ENCODE results near the gene PPP2R2C.

The PPP2R2C gene

DNA sequence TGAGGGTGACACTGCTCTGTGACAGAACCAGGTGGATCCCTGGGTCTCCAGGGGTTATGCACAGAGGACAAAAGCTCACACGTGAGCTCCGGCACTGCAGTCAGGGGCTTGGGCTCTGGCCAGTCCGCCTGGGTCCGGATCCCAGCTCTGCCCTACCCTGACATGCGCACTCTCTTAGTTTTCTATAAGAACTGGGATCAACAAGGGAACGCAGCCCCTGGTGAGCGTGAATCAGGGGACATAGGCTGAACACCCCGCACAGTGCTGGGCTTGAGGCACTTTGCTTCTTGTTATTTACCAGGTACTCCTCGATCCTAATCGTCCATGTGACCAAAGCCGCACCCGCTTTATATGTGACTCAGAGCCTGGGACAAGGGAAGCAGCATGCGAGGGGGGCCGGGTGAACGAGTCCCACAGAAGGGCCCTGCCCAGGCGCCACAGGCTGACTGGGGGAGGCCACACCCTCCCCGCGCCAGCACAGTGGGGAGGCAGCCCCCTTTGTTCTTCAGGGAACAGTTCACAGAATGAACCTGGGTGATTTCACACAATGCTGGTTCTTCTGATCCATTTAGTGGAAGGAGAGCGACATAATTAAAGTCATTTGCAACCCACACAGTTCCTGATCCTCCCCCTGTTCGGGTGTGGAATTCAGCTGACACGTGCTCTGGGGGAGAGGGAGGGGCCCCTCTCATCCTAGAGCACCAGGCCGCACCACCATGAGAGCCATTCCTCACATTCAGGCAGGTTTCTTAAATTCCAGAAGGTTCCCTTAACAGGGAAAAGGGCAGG, 147.2 kb downstream of the PPP2R2C start:
- DNase-seq: no peak

- no peak for DNase-seq
Observed at GRCh38 chr4:6324461-6324998, 147.9 kb downstream of the PPP2R2C start.

DNA sequence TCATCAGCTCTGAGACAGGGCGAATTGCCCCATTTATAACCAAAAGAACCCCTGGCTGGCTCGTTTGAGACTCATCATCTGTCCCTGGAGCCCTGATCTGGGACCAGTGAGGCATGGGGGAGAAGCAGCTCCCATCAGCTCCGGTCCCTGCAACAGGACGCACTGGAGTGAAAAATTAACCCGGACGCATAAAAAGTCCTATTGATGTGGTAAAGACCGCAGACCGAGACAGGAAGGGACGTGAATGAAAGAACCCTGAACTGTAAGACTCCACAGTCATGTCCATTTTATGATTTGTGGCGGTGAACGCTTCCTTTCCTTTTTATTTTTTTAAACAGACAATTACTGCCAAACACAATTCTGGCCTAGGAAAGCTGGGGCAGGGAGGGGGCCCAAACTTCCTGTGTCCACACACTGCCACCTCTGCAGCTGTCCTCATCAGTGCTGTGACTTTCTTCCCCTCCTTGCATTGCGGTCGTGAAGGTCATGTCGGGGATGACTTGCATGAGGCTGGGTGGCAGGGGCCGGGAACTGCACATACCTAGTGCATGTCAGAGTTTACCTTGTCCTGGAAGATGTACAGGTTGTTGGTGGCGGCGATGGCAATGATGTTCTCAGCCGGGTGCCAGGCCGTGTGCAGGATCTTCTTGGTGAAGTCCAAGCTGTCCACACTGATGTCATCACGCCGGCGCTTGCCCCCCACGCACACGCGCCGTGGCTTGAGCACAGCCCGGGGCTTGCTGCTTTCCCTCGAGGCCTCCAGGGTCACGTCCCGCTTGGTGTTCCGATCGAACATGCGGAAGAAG, 149.4 kb downstream of the PPP2R2C start:
- DNase-seq: no peak

- no peak for DNase-seq
Observed at GRCh38 chr4:6322067-6322760, 150.2 kb downstream of the PPP2R2C start.

DNA sequence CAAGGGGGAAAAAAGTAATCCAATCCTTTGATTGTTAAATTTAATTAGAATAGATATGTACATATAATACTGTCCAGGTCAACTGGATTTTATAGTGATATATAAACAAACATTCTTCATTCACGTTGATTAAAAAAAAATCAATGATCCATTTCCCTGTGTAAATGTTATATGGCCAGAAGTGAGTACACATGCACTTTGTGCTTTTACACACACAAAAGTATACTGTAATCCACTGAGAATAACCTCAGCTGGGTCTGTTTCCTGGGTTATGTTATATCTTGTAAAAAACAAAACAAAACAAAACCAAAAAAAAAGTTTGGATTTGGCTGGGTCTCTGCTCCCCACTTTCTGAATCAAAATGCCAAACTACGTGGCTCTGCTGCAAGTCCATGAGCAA, 151.1 kb downstream of the PPP2R2C start:
- no peak for DNase-seq

DNA sequence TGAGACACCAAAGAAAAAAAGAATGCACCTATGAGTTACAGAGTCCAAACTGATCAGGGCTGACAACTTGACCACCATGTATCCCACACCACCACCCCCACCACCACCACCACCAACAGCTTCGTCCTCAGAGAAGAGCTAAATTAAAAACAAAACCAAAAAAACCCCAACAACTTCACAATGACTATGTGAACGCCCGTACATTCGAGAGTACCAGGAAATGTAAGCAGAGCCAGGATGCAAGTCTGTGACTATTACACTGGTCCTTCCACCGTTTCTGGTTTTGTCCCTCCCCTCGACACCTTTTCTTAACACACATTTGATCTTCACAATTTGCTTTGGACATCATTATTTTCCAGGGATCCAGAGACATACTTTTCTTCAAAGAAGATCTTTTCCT, 151.8 kb downstream of the PPP2R2C start:
- no peak for DNase-seq

DNA sequence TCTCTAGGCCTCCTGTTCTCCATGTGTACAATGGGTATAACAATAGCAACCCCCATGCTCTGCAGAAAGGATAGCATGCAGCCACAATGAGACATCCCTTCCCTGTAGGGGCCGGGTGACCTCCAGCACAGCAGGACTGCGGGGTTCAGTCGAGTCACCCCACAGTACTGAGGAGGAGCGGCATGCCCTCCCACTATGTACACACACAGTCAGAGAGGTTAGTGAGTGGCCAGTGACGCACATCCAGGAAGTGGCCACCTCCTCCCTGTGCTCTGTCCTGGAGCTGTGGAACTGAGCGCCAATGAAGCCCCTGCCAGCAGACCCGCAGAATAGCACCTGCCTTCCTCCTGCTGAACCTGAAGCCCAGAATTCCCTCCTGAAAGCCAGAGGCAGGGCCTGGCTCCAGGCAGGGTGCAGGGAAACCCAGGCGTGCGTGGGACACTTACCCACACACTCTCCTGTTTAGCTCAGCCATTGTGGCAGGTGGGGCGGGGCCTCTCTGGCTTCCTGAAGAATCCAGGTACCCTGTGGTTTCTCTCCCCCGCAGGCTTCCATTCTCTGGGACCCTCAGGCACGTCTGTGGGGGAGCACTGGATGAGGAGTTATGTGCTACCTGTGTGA, 152.8 kb downstream of the PPP2R2C start:
- no peak for DNase-seq

- no peak for DNase-seq
Observed at GRCh38 chr4:6318206-6318605, 154.2 kb downstream of the PPP2R2C start.

DNA sequence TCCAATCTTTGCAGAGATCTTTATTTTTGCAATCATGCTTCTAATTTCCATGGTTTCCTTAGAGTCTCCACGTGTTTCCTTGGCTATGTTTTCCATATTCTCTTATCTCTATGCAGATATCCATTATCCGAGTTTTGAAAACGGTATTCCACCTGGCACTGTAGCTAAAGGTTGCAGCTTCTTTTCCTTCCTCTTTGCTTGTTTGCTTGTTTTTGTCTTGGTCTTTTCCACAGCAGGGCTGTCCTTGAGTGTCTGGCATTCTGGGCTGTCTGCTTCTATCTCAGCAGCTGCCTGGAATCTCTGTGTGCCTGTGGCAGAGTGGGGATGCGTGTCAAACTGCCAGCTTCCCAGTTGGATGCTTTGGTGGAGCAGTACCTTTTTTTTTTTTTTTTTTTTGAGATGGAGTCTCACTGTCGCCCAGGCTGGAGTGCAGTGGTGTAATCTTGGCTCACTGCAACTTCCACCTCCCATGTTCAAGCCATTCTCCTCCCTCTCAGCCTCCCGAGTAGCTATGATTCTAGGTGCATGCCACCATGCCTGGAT, 155.9 kb downstream of the PPP2R2C start:
- DNase-seq: no peak

DNA sequence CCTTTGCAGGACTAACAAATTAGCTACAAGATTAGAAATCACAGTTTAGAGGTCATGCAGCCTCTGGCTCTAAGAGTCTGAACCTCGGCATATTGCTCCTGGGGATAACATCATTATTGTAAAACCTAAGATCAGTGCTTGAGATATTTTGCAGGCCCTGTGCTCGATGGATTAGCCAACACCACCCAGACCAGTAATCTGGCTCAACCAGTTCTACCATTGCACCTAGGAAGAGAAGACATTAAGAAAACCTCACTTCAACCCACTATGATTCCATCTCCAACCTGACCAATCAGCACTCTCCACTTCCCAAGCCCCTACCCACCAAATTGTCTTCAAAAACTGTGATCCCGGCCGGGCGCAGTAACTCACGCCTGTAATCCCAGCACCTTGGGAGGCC, 159.2 kb downstream of the PPP2R2C start:
- DNase-seq: no peak

GRCh38 chr4:6309777-6310176, 162.6 kb downstream of the PPP2R2C start:
- DNase-seq: no peak

DNA sequence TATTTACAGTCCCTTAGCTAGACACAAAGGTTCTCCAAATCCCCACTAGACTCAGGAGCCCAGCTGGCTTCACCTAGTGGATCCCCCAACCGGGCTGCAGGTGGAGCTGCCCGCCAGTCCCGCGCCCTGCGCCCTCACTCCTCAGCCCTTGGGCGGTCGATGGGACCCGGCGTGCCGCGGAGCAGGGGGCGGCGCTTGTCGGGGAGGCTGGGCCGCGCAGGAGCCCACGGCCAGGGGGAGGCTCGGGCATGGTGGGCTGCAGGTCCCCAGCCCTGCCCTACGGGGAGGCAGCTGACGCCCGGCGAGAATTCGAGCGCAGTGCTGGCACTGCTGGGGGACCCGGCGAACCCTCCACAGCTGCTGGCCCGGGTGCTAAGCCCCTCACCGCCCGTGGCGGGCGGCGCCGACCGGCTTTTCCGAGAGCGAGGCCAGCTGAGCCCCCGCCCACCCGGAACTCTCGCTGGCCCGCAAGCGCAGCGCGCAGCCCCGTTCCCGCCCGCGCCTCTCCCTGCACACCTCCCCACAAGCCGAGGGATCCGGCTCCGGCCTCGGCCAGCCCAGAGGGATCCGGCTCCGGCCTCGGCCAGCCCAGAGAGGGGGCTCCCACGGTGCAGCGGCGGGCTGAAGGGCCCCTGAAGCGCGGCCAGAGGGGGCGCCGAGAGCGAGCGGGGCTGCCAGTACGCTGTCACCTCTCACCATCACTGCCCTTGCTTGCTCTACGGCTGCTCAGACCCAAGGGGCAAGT, 163.3 kb downstream of the PPP2R2C start:
- DNase-seq: no peak

DNA sequence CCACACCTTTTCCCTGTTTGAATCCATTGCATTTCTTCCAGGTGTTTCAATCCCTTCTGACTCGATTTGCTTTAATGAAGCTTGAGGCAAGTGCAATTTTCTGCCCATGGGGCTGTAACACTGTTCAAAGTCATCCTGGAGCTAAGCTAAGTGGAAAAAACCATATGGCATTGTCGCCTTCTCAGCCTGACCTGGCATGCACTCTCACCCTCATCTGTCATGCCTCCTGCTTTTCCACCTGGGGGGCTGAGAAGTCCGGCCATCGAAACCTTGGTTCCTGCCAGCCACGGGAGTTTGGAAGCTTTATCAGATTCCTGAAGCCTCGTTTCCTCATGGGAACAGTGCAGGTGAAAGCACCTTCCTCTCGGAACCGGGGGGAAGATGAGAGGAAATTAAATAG, 164.5 kb downstream of the PPP2R2C start:
- no peak for DNase-seq

DNA sequence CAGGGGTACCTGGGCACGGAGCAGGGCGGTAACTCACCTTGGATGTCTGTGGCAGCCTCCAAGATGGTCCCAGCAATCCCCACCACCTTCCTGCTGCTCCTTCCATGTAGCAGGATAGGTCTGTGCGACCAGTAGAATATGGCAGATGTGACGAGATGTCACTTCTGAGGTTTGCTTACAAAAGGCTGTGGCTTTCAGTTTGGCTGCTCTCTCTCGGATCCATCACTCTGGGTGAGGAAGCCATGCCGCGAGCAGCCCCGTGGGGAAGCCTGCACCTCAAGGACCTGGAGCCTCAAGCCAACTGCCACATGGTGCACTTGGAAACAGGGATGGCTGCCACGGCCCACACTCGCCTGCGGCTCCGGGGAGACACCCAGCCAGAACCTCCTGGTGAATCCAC, 165.2 kb downstream of the PPP2R2C start:
- no peak for DNase-seq

GRCh38 chr4:6306299-6306698, 166.1 kb downstream of the PPP2R2C start:
- no peak for DNase-seq

- no peak for DNase-seq
Observed at GRCh38 chr4:6303943-6304342, 168.5 kb downstream of the PPP2R2C start.

- no peak for DNase-seq
Observed at GRCh38 chr4:6302869-6303268, 169.5 kb downstream of the PPP2R2C start.

DNA sequence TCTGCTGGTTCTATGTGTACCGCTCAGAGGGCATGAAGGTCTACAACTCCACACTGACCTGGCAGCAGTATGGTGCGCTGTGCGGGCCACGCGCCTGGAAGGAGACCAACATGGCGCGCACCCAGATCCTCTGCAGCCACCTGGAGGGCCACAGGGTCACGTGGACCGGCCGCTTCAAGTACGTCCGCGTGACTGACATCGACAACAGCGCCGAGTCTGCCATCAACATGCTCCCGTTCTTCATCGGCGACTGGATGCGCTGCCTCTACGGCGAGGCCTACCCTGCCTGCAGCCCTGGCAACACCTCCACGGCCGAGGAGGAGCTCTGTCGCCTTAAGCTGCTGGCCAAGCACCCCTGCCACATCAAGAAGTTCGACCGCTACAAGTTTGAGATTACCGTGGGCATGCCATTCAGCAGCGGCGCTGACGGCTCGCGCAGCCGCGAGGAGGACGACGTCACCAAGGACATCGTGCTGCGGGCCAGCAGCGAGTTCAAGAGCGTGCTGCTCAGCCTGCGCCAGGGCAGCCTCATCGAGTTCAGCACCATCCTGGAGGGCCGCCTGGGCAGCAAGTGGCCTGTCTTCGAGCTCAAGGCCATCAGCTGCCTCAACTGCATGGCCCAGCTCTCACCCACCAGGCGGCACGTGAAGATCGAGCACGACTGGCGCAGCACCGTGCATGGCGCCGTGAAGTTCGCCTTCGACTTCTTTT, 170.5 kb downstream of the PPP2R2C start:
- no peak for DNase-seq

DNA sequence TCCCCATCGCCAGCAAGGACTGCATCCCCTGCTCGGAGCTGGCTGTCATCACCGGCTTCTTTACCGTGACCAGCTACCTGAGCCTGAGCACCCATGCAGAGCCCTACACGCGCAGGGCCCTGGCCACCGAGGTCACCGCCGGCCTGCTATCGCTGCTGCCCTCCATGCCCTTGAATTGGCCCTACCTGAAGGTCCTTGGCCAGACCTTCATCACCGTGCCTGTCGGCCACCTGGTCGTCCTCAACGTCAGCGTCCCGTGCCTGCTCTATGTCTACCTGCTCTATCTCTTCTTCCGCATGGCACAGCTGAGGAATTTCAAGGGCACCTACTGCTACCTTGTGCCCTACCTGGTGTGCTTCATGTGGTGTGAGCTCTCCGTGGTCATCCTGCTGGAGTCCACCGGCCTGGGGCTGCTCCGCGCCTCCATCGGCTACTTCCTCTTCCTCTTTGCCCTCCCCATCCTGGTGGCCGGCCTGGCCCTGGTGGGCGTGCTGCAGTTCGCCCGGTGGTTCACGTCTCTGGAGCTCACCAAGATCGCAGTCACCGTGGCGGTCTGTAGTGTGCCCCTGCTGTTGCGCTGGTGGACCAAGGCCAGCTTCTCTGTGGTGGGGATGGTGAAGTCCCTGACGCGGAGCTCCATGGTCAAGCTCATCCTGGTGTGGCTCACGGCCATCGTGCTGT, 171.2 kb downstream of the PPP2R2C start:
- no peak for DNase-seq

GRCh38 chr4:6300359-6300758, 172.1 kb downstream of the PPP2R2C start:
- no peak for DNase-seq

DNA sequence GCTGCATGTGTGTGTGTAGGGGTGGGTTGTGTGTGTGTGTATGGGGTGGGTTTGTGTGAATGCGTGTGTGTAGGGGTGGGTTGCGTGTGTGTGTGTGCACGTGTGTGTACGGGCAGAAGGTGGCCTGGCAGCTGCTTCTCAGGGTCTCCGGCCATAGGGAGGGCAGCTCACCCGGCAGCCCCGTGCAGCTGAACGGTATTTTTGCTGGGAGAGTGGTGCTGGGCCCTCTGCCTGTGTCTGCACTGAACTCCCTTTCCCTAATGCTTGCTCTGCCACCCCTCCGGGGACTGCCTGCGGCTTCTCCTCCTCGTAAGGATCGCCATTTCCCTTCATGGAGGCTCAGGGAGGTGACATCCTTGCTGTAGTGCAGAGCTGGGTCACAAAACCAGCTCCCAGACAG, 172.5 kb downstream of the PPP2R2C start:
- DNase-seq: no peak
